Gastrocnemius medialis (tissue), 4 donors: ENCODE results near the gene FSD2. TPM values are rescaled to one million over a fixed set of nuclear protein-coding genes. Genes with fewer than 3 reads are reported as not detected.

Source experiments
- ATAC-seq, 2 donors: fragments of 150-250 bp; one replicate each; pipeline ENCODE4 v1.9.1; 2016
- DNase-seq, 2 donors: peaks; one replicate each; pipeline ENCODE4 v3.0.0-alpha.2; 2019
- H3K27ac ChIP-seq, 4 donors: fragments of 200-600 bp; sonication (generic); 1 replicate in 1 of 4; 2 replicates in 3 of 4; pipeline ENCODE4 v1.5.1; 2016 to 2018; ENCODE audit warnings: mild to moderate bottlenecking in 2 of 4, moderate library complexity in 1 of 4
- H3K27me3 ChIP-seq, 3 donors: fragments of 200-600 bp; sonication (generic) in 2 of 3; 1 replicate in 1 of 3; 2 replicates in 2 of 3; pipeline versions ENCODE4 v1.5.1 to v1.6.0; 2016 to 2019; ENCODE audit warnings: mild to moderate bottlenecking in 1 of 3, moderate library complexity in 1 of 3
- H3K36me3 ChIP-seq, 2 donors: fragments of 200-600 bp; sonication (generic) in 1 of 2; one replicate each; pipeline ENCODE4 v1.5.1; 2017 to 2018
- H3K4me1 ChIP-seq, 2 donors: fragments of 200-600 bp; sonication (generic) in 1 of 2; one replicate each; pipeline ENCODE4 v1.5.1; 2016 to 2017; ENCODE audit warnings: mild to moderate bottlenecking in 2 of 2
- H3K4me3 ChIP-seq, 4 donors: fragments of 200-600 bp; sonication (generic) in 3 of 4; 1 replicate in 1 of 4; 2 replicates in 3 of 4; pipeline ENCODE4 v1.5.1; 2016 to 2019; ENCODE audit warnings: mild to moderate bottlenecking in 2 of 4
- H3K9me3 ChIP-seq, 3 donors: fragments of 200-600 bp; sonication (generic) in 2 of 3; 1 replicate in 1 of 3; 2 replicates in 2 of 3; pipeline ENCODE4 v1.5.1; 2016 to 2019
- CTCF ChIP-seq, 5 experiments: fragments of 450-650 bp in 3 of 5; fragments of 200-600 bp in 2 of 5; sonication (generic) in 2 of 5; IDR thresholded peaks in 4 of 5; conservative IDR thresholded peaks in 1 of 5; 1 replicate in 4 of 5; 2 replicates in 1 of 5; pipeline ENCODE4 v1.5.1; 2016 to 2019; ENCODE audit warnings: antibody characterized with exemption in 5 of 5, mild to moderate bottlenecking in 3 of 5, moderate library complexity in 3 of 5
- POLR2A ChIP-seq, 2 donors: fragments of 450-650 bp; IDR thresholded peaks; one replicate each; pipeline ENCODE4 v1.6.1; 2017; ENCODE audit warnings: antibody characterized with exemption in 2 of 2, mild to moderate bottlenecking in 2 of 2, moderate library complexity in 2 of 2
- in situ Hi-C, 4 donors: fragments of 200-750 bp; cut with MboI; loops; one replicate each; pipeline versions ENCODE4 v1.15.0 to v1.8.0; 2017; ENCODE audit warnings: low sequenced_read_pairs in 4 of 4
- intact Hi-C: fragments of 100-400 bp; cut with DNase I; formaldehyde crosslinking; loops from one replicate; pipeline ENCODE4 v1.15.1; 2023; ENCODE audit warnings: low total_unique reads
- total RNA-seq, 4 donors: library from RNA; depleted of rRNA; stranded (reverse); fragments of >200 nt; gene quantifications; one replicate each; pipeline versions ENCODE4 v1.1.0 to v1.2.3, GENCODE V29; 2016

Gene FSD2
- total RNA-seq, 4 donors from 2014 or later, result 3.9 to 18.5 (median 6.6) TPM

- H3K4me3 ChIP-seq, result peak overlapping the region; percentile 56 to 86 (median 72)
- H3K36me3 ChIP-seq, result peaks cover 0 to 6% of the 10 kb centered on the region in 2 donors
- peaks cover 52 to 62% of the 10 kb centered on the region in 2 donors for H3K4me1 ChIP-seq
- no peaks in the 10 kb centered on the region for H3K27me3 ChIP-seq
- DNase-seq, result peak in 1 of 2 donors; percentile 52
- in situ Hi-C loops, result loop anchor here in 2 of 4 donors (10.0 to 25.0 kb wide), 2 partner anchors 54 to 271 kb away; partner anchors contain the start of gene RPS17 (in 2 of the 2)
- H3K27ac ChIP-seq, result peak overlapping the region; percentile 92 to 99 (median 96)
- peak in 1 of 2 donors; percentile 9 for ATAC-seq
- TF ChIP-seq CTCF (IDR thresholded peaks at IDR 0.05 in 4 of 5, conservative IDR thresholded peaks at IDR 0.05 in 1 of 5) (no peak), POLR2A (IDR thresholded peaks at IDR 0.05) (no peak)
- intact Hi-C loops, result loop anchor here (1.0 to 5.0 kb wide), 4 partner anchors 58 to 259 kb away; partner anchors contain the start of gene BTBD1
- H3K9me3 ChIP-seq, result no peaks in the 10 kb centered on the region
Measured at GRCh38 chr15:82808634-82809041, 2.8 kb upstream of the FSD2 start.

- in situ Hi-C loops, result loop anchor here in 2 of 4 donors (10.0 to 25.0 kb wide), 2 partner anchors 53 to 271 kb away; partner anchors contain the start of gene RPS17 (in 2 of the 2)
- H3K36me3 ChIP-seq, result peaks cover 0 to 2% of the 10 kb centered on the region in 2 donors
Measured at GRCh38 chr15:82807920-82808633, 2.2 kb upstream of the FSD2 start.

GRCh38 chr15:82804575-82804949 is 1.3 kb downstream of the FSD2 start:
- Histone ChIP-seq H3K9me3 (no peaks in the 10 kb centered on the region), H3K27me3 (no peaks in the 10 kb centered on the region), H3K4me3 (peak overlapping the region; percentile 40 to 56 (median 48)), H3K27ac (peak overlapping the region; percentile 92 to 99 (median 96)), H3K36me3 (no peaks in the 10 kb centered on the region), H3K4me1 (peaks cover 64 to 76% of the 10 kb centered on the region in 2 donors)
- in situ Hi-C loops (loop anchor here in 3 of 4 donors (5.0 to 25.0 kb wide), 3 partner anchors 37 to 267 kb away; partner anchors contain the start of gene RPS17 (in 2 of the 3)), intact Hi-C loops (no loop called here)
- DNase-seq, result no peak
- TF ChIP-seq CTCF (IDR thresholded peaks at IDR 0.05 in 4 of 5, conservative IDR thresholded peaks at IDR 0.05 in 1 of 5) (no peak), POLR2A (IDR thresholded peaks at IDR 0.05) (no peak)
- ATAC-seq, result no peak

More at GRCh38 chr15:82807920-82808633, 2.2 kb upstream of the FSD2 start:
- TF ChIP-seq POLR2A (IDR thresholded peaks at IDR 0.05), result no peak
- TF ChIP-seq CTCF (IDR thresholded peaks at IDR 0.05 in 4 of 5, conservative IDR thresholded peaks at IDR 0.05 in 1 of 5), result no peak
- intact Hi-C loops, result loop anchor here (2.0 to 5.0 kb wide), 4 partner anchors 43 to 259 kb away; partner anchors contain the start of gene BTBD1
- Histone ChIP-seq H3K4me1 (peaks cover 55 to 63% of the 10 kb centered on the region in 2 donors), H3K4me3 (peak overlapping the region in 1 of 4 donors; percentile 69), H3K9me3 (no peaks in the 10 kb centered on the region), H3K27me3 (no peaks in the 10 kb centered on the region), H3K27ac (peak overlapping the region; percentile 92 to 99 (median 96))
- ATAC-seq, result no peak
- DNase-seq, result peak in 1 of 2 donors; percentile 42

DNA sequence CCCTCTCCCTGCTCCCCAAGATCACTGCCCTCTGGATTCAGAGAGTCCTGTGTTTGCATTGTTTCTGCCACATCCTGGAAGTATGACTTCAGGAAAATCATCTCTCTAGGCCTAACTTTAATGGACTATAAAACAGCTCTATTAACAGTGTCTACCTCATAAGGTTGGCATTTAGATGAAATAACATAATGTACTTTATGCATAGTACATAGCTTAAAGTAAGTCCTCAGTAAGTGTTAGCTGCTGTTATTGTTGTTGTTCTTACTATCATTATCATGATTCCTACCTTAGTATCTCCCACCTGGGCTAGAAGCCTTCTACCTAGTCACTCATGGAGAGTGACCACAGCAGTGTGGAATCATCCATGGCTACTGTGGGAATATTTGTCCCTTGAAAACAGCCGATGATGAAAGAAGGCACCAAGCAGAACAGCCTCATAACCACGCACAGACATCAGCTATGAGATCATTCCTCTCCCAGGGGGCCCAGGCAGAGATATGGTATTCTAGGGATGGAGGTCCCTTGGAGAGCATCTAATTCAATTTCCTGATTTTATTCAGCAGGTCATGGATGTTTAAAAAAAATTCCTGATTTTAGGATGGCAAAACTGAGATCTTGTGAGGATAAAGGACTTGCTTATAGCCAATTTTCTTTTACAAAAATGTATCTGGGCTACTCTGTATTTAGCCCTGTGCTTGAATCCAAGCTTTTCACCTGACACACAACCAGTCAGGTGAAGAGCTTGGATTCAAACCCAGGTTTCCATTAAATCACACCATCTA is 1.9 kb downstream of the FSD2 start:
- Histone ChIP-seq H3K4me1 (peaks cover 67 to 80% of the 10 kb centered on the region in 2 donors), H3K27me3 (no peaks in the 10 kb centered on the region), H3K27ac (peak overlapping the region; percentile 92 to 99 (median 96)), H3K9me3 (no peaks in the 10 kb centered on the region), H3K4me3 (peak overlapping the region in 3 of 4 donors; percentile 40 to 54 (median 43)), H3K36me3 (no peaks in the 10 kb centered on the region)
- DNase-seq, result no peak
- intact Hi-C loops (no loop called here), in situ Hi-C loops (loop anchor here in 3 of 4 donors (5.0 to 25.0 kb wide), 3 partner anchors 37 to 267 kb away; partner anchors contain the start of gene RPS17 (in 2 of the 3))
- peak in 1 of 2 donors; percentile 53 for TF ChIP-seq POLR2A (IDR thresholded peaks at IDR 0.05)
- TF ChIP-seq CTCF (IDR thresholded peaks at IDR 0.05 in 4 of 5, conservative IDR thresholded peaks at IDR 0.05 in 1 of 5), result no peak
- peak in 1 of 2 donors; percentile 46 for ATAC-seq
